Fibroblast of villous mesenchyme (primary cell): ENCODE data around the gene KLHL33. TPM values are rescaled to one million over a fixed set of nuclear protein-coding genes. Genes with fewer than 3 reads are reported as not detected.

Experiments used
- DNase-seq: peaks from one replicate; pipeline ENCODE4 v3.0.0-alpha.2; 2010; ENCODE audit warnings: low read depth
- H3K4me3 ChIP-seq: 2 replicates; pipeline ENCODE4 v1.5.1; 2011; ENCODE audit warnings: low read depth, mild to moderate bottlenecking, low read length
- CTCF ChIP-seq: IDR thresholded peaks from 2 replicates; pipeline ENCODE4 v1.5.1; 2012; ENCODE audit warnings: low read depth, mild to moderate bottlenecking, low read length; ENCODE audit not compliant: insufficient read depth
- small RNA-seq: library from RNA; depleted of rRNA; stranded (forward); fragments of <200 nt; gene quantifications from one replicate; pipeline ENCODE3, GENCODE V24; 2012
- total RNA-seq: library from RNA; depleted of rRNA; stranded (reverse); fragments of >200 nt; gene quantifications from 2 replicates; pipeline ENCODE4 v1.2.3, GENCODE V29; 2012

Gene KLHL33
- total RNA-seq, 1 donor = 0.43 TPM

GRCh38 chr14:20376071-20376588 is 59.8 kb downstream of the KLHL33 start:
- H3K4me3 ChIP-seq = no peak overlapping the region
- DNase-seq = no peak
- no peak for TF ChIP-seq CTCF

Small RNAs within 50 kb of the gene (small RNA-seq; reads per million reads assigned to genes)
- gene RNA5SP382 = not detected

Other genes with a start within 250 kb of the KLHL33 start
- not detected in 2 replicates for gene OR11G2, start 245.3 kb downstream of the KLHL33 start, total RNA-seq
- not detected in 2 replicates for gene OR11H6, start 212.5 kb downstream of the KLHL33 start, total RNA-seq
- not detected in 2 replicates for gene OR11H7, start 207.2 kb downstream of the KLHL33 start, total RNA-seq
- not detected in 2 replicates for gene OR11H4, start 196.9 kb downstream of the KLHL33 start, total RNA-seq
- gene TTC5, start 130.2 kb downstream of the KLHL33 start, total RNA-seq = 14.8 and 16.8 TPM in 2 replicates
- gene CCNB1IP1, start 102.9 kb downstream of the KLHL33 start, total RNA-seq = 40.9 and 49.7 TPM in 2 replicates
- 11.9 and 12.5 TPM in 2 replicates for gene PARP2, start 92.5 kb downstream of the KLHL33 start, total RNA-seq
- gene TEP1, start 22.7 kb downstream of the KLHL33 start, total RNA-seq = 17.7 and 22.0 TPM in 2 replicates
- gene OSGEP, start 18.6 kb upstream of the KLHL33 start, total RNA-seq = 36.3 and 41.2 TPM in 2 replicates
- 29.0 and 34.1 TPM in 2 replicates for gene APEX1, start 19.1 kb upstream of the KLHL33 start, total RNA-seq
- gene PIP4P1, start 25.3 kb upstream of the KLHL33 start, total RNA-seq = 20.7 and 35.4 TPM in 2 replicates
- 22.2 and 32.4 TPM in 2 replicates for gene PNP, start 33.2 kb upstream of the KLHL33 start, total RNA-seq
- not detected in 2 replicates for gene RNASE10, start 69.4 kb upstream of the KLHL33 start, total RNA-seq
- gene RNASE9, start 124.9 kb upstream of the KLHL33 start, total RNA-seq = not detected in 2 replicates
- gene RNASE11, start 151.8 kb upstream of the KLHL33 start, total RNA-seq = not detected in 2 replicates
- not detected in 2 replicates for gene RNASE12, start 155.2 kb upstream of the KLHL33 start, total RNA-seq
- not detected in 2 replicates for gene OR6S1, start 205.5 kb upstream of the KLHL33 start, total RNA-seq
- gene RNASE4, start 248.4 kb upstream of the KLHL33 start, total RNA-seq = 6.9 and 7.4 TPM in 2 replicates